ENCODE results near the gene OR10T2.
"Not testable (repeated sequence)": the region's sequence is repeated elsewhere in the genome, so short reads cannot be mapped to it uniquely, and the experiment has no call there.

Gene OR10T2

DNA sequence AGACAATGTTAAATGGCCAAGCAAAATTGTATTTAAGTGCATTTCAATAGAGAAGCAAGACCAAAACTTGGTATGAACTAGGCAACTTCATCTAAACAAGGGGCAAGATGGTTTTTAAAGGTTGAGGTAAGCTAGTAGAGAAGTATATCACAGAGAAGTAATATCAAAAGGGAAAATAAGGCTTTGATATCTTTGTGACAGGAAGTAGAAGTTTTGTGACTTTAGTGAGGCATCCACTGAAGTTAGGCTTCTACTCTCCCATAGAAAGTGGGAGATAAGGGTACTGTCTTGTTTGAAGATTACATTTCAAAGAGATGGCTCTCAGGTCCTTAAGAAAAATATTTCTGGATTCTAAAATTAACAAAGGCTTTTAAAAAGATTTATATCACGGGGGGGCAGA, 8.9 kb downstream of the OR10T2 start:
- no peak for DNase-seq (ENCODE audit: low read depth)
- TF ChIP-seq, protein P1, sequence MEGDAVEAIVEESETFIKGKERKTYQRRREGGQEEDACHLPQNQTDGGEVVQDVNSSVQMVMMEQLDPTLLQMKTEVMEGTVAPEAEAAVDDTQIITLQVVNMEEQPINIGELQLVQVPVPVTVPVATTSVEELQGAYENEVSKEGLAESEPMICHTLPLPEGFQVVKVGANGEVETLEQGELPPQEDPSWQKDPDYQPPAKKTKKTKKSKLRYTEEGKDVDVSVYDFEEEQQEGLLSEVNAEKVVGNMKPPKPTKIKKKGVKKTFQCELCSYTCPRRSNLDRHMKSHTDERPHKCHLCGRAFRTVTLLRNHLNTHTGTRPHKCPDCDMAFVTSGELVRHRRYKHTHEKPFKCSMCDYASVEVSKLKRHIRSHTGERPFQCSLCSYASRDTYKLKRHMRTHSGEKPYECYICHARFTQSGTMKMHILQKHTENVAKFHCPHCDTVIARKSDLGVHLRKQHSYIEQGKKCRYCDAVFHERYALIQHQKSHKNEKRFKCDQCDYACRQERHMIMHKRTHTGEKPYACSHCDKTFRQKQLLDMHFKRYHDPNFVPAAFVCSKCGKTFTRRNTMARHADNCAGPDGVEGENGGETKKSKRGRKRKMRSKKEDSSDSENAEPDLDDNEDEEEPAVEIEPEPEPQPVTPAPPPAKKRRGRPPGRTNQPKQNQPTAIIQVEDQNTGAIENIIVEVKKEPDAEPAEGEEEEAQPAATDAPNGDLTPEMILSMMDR (IDR thresholded peaks at IDR 0.05; ENCODE audit: low read length, missing control alignments): no peak
- H3K4me3 ChIP-seq (replicated peaks; ENCODE audit: low read depth, low read length): no peak overlapping the region

DNA sequence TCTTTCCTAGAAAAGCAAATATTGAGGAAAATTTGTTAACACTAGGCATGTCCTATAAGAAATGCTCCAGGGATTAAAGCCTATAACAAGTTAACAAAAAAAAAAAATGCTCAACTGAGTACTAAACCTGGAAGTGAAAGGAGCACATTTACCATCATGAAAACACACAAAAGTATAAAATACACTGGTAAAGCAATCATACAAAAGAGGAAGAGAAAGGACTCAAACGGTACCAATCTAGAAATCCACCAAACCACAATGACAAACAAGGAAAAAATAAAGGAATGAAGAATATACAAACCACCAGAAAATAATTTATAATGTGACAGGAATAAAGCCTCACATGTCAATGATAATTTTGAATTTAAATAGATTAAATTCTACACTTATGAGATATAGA, 24.4 kb downstream of the OR10T2 start:
- no peak overlapping the region for H3K4me3 ChIP-seq (replicated peaks; ENCODE audit: low read depth, low read length)
- no peak for DNase-seq (ENCODE audit: low read depth)
- TF ChIP-seq, protein P1 (IDR thresholded peaks at IDR 0.05; ENCODE audit: low read length, missing control alignments): no peak

DNA sequence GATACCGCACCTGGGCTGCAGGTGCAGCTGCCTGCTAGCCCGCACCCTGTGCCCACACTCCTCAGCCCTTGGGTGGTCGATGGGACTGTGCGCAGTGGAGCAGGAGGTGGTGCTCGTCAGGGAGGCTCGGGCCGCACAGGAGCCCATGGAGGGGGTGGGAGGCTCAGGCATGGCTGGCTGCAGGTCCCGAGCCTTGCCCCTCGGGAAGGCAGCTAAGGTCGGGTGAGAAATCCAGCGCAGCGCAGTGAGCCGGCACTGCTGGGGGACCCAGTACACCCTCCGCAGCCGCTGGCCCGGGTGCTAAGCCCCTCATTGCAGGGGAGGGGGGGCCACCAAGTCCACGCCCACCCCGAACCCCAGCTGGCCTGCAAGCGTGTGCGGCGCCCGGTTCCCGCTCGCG, 25.2 kb downstream of the OR10T2 start:
- DNase-seq (ENCODE audit: low read depth); H3K4me3 ChIP-seq (replicated peaks; ENCODE audit: low read depth, low read length): not testable (repeated sequence)

DNA sequence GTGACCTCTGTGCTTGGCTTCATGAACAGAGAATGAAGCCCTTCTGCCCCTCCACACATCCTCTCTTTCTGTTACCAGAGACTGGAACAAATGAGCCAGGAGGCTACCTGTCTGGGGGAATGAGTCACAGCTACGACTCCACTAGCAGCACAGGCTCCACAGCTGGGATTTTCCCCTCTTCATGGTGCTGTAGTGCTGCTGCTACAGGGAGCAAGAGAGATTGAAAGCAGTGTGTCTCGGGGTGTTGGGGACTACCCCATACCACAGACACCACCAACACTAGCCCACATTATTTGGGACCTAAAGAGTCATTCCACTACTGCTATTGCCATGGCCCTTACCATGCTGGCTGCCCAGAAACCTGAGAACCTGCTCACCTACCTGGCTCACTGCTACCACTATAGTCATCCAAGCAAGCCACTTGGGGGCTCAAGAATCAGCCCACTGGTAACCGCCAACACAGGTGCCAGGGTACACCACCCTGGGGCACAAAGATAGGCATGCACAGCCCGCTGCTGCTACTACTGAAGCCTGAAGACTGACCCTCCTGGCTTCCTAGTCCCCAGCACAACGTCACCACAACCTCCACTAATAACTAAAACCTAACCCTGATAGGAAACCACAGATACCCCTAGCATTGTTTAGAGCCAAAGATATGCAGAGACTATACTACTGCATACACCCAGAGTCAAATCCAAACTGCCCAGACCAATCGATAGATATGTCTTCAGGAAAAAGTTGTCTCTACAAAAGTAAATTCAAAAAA, 27.9 kb downstream of the OR10T2 start:
- no peak for DNase-seq (ENCODE audit: low read depth)
- TF ChIP-seq, protein P1 (IDR thresholded peaks at IDR 0.05; ENCODE audit: low read length, missing control alignments): no peak
- no peak overlapping the region for H3K4me3 ChIP-seq (replicated peaks; ENCODE audit: low read depth, low read length)

DNA sequence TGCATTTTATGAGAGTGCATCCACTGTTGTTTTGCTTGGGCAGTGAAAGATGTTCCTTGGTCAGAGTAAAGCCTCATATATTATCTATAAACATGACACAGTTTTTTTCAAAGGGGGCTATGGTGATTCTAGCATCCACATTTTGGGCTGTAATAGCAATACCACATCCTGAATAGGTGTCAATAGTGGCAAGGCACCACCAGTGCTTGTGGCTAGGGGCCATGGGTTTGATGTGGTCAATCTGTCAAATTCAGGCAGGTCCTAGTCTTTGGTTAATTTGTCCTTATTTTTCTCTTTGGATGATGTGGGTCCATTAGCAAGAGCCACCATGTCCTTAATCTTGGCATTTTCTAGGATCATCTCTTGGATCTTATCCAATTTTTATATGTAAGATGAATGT, 32.5 kb downstream of the OR10T2 start:
- no peak overlapping the region for H3K4me3 ChIP-seq (replicated peaks; ENCODE audit: low read depth, low read length)
- TF ChIP-seq, protein P1 (IDR thresholded peaks at IDR 0.05; ENCODE audit: low read length, missing control alignments): no peak
- no peak for DNase-seq (ENCODE audit: low read depth)

DNA sequence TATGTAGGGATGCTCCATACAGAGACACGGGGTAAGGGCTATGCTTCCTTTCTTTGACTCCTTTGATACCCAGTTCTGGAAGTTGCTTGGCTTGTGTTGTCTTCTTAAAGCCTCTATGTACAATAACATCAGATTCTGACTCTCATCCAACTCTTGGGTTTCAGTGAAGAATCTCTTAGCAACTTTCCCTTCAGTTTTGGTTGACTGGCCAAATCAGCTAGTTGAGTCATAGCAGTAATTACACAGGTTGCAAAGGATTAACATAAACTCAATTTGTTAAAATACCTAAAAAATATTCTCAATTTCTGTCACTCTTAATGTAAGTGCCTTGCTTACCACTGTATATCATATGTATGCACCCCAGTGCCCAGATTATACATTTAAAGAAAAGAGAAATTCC, 36.3 kb downstream of the OR10T2 start:
- no peak for DNase-seq (ENCODE audit: low read depth)
- TF ChIP-seq, protein P1 (IDR thresholded peaks at IDR 0.05; ENCODE audit: low read length, missing control alignments): no peak
- no peak overlapping the region for H3K4me3 ChIP-seq (replicated peaks; ENCODE audit: low read depth, low read length)

DNA sequence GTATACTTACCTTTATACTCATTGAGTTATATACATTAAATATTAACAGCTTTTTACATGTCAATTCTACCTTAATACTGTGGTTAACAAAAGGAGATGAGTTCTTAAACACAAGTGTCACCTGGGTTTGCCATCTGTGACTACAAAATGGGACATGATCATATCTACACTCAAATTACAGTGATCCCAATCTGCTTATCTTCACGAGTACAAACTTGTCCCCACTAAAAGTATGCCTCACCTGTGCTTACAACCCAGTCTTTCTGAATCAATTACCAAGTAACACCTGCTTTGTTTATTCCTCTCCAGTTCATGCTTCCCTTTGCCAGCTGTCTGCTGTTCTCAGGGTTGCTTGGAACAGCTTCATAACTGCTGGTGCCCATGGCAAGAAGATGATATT, 36.8 kb downstream of the OR10T2 start:
- DNase-seq (ENCODE audit: low read depth): no peak
- TF ChIP-seq, protein P1 (IDR thresholded peaks at IDR 0.05; ENCODE audit: low read length, missing control alignments): no peak
- H3K4me3 ChIP-seq (replicated peaks; ENCODE audit: low read depth, low read length): no peak overlapping the region
